Measurements from ENCODE around the gene PLAAT4.

PLAAT4 gene

GRCh38 chr11:63511048-63511748 lies 25.4 kb upstream of the PLAAT4 start:
- TF ChIP-seq SPI1 (IDR thresholded peaks at IDR 0.05; ENCODE audit: borderline replicate concordance, low read depth) = no peak
- TF ChIP-seq REST (IDR thresholded peaks at IDR 0.05; ENCODE audit: insufficient replicate concordance, low read depth) = no peak
- no peak for DNase-seq (ENCODE audit: low read depth in 1 of 2, low spot score in 1 of 2)
- Histone ChIP-seq H3K27me3 (ENCODE audit: insufficient read depth, poor library complexity, severe bottlenecking) (no peaks in the 10 kb centered on the region), H3K4me3 (replicated peaks; ENCODE audit: insufficient read depth, low read length) (no peak overlapping the region), H3K27ac (replicated peaks) (no peak overlapping the region)

- no peaks in the 10 kb centered on the region for H3K27me3 ChIP-seq (ENCODE audit: insufficient read depth, poor library complexity, severe bottlenecking)
- H3K4me3 ChIP-seq (replicated peaks; ENCODE audit: insufficient read depth, low read length) = no peak overlapping the region
- DNase-seq (ENCODE audit: low read depth in 1 of 2, low spot score in 1 of 2) = no peak
- H3K27ac ChIP-seq (replicated peaks) = no peak overlapping the region
- TF ChIP-seq POLR2AphosphoS5 (IDR thresholded peaks at IDR 0.05; ENCODE audit: low read depth) (no peak), SPI1 (IDR thresholded peaks at IDR 0.05; ENCODE audit: borderline replicate concordance, low read depth) (no peak), CTCF (IDR thresholded peaks at IDR 0.05; ENCODE audit: insufficient read depth, low read length) (no peak), GABPA (IDR thresholded peaks at IDR 0.05; ENCODE audit: low read depth) (no peak), REST (IDR thresholded peaks at IDR 0.05; ENCODE audit: insufficient replicate concordance, low read depth) (no peak)
These were observed 23.8 kb upstream of the PLAAT4 start for GRCh38 chr11:63512816-63513215.

GRCh38 chr11:63516109-63516508 lies 20.5 kb upstream of the PLAAT4 start:
- Histone ChIP-seq H3K27me3 (ENCODE audit: insufficient read depth, poor library complexity, severe bottlenecking) (no peaks in the 10 kb centered on the region), H3K4me3 (replicated peaks; ENCODE audit: insufficient read depth, low read length) (no peak overlapping the region), H3K27ac (replicated peaks) (no peak overlapping the region)
- DNase-seq (ENCODE audit: low read depth in 1 of 2, low spot score in 1 of 2) = no peak
- no peak for TF ChIP-seq GABPA (IDR thresholded peaks at IDR 0.05; ENCODE audit: low read depth)
- TF ChIP-seq SPI1 (IDR thresholded peaks at IDR 0.05; ENCODE audit: borderline replicate concordance, low read depth) = no peak
- TF ChIP-seq POLR2AphosphoS5 (IDR thresholded peaks at IDR 0.05; ENCODE audit: low read depth) = no peak
- no peak for TF ChIP-seq CTCF (IDR thresholded peaks at IDR 0.05; ENCODE audit: insufficient read depth, low read length)
- no peak for TF ChIP-seq REST (IDR thresholded peaks at IDR 0.05; ENCODE audit: insufficient replicate concordance, low read depth)

All from HL-60 (cell line).